C4-2B (cell line): ENCODE measurements around the gene ZFHX2.

Experiments used
- ZFX ChIP-seq: fragments of 450-650 bp; IDR thresholded peaks from 2 replicates; pipeline ENCODE4 v1.6.1; 2017
- TF ChIP-seq, protein P1 (sequence below): fragments of 450-650 bp; conservative IDR thresholded peaks from 2 replicates; pipeline ENCODE4 v1.5.1; 2017; ENCODE audit warnings: mild to moderate bottlenecking

GRCh38 chr14:23570806-23571483 lies 19.4 kb upstream of the ZFHX2 start:
- TF ChIP-seq, protein P1, sequence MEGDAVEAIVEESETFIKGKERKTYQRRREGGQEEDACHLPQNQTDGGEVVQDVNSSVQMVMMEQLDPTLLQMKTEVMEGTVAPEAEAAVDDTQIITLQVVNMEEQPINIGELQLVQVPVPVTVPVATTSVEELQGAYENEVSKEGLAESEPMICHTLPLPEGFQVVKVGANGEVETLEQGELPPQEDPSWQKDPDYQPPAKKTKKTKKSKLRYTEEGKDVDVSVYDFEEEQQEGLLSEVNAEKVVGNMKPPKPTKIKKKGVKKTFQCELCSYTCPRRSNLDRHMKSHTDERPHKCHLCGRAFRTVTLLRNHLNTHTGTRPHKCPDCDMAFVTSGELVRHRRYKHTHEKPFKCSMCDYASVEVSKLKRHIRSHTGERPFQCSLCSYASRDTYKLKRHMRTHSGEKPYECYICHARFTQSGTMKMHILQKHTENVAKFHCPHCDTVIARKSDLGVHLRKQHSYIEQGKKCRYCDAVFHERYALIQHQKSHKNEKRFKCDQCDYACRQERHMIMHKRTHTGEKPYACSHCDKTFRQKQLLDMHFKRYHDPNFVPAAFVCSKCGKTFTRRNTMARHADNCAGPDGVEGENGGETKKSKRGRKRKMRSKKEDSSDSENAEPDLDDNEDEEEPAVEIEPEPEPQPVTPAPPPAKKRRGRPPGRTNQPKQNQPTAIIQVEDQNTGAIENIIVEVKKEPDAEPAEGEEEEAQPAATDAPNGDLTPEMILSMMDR, result no peak
- TF ChIP-seq ZFX, result no peak
